Fibroblast of lung (primary cell): ENCODE measurements around the gene NEUROG2.

ENCODE experiments used
- CTCF ChIP-seq, 2 donors: IDR thresholded peaks in 1 of 2; conservative IDR thresholded peaks in 1 of 2; 1 replicate in 1 of 2; 2 replicates in 1 of 2; pipeline ENCODE4 v1.5.1; 2011 to 2012; ENCODE audit warnings: low read length in 2 of 2, control low read depth in 1 of 2, inconsistent platforms in 1 of 2, low read depth in 1 of 2, mild to moderate bottlenecking in 1 of 2
- EZH2 ChIP-seq: IDR thresholded peaks from 2 replicates; pipeline ENCODE4 v1.5.1; 2012; ENCODE audit warnings: low read length, control low read depth, mild to moderate bottlenecking; ENCODE audit errors: missing control alignments

DNA sequence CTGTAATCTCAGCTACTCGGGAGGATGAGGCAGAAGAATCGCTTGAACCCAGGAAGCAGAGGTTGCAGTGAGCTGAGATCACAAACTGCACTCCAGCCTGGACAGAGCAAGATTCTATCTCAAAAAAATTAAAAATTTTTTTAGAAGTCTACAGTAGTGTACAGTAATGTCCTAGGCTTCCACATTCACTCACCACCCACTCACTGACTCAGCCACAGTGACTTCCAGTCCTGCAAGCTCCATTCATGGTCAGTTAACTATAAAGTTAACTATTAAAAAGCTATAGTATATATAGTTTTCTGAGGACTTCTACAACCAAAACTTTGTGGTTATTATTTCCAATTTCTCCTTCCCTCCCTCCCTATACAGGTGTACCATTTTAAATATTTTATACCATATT, 34.7 kb upstream of the NEUROG2 start:
- no peak for TF ChIP-seq CTCF (conservative IDR thresholded peaks at IDR 0.05 in 1 of 2, IDR thresholded peaks at IDR 0.05 in 1 of 2; ENCODE audit: low read depth in 1 of 2, low read length in 2 of 2)
- no peak for TF ChIP-seq EZH2
